Gastroesophageal sphincter (tissue), 3 donors: ENCODE measurements around the gene KIAA0586.

Experiments used
- CTCF ChIP-seq, 4 experiments: fragments of 200-600 bp in 2 of 4; fragments of 450-650 bp in 2 of 4; sonication (generic) in 1 of 4; IDR thresholded peaks; one replicate each; pipeline ENCODE4 v1.5.1; 2017 to 2019; ENCODE audit warnings: antibody characterized with exemption in 4 of 4, mild to moderate bottlenecking in 2 of 4, moderate library complexity in 2 of 4
- EP300 ChIP-seq: sonication (generic); formaldehyde crosslinking; IDR thresholded peaks from one replicate; pipeline ENCODE4 v1.6.1; 2017; ENCODE audit warnings: antibody characterized with exemption, mild to moderate bottlenecking
- POLR2A ChIP-seq, 2 donors: fragments of 450-650 bp; IDR thresholded peaks; one replicate each; pipeline ENCODE4 v1.6.1; 2017; ENCODE audit warnings: antibody characterized with exemption in 2 of 2, mild to moderate bottlenecking in 2 of 2, moderate library complexity in 1 of 2
- POLR2AphosphoS5 ChIP-seq: sonication (generic); formaldehyde crosslinking; IDR thresholded peaks from one replicate; pipeline ENCODE4 v1.6.1; 2017; ENCODE audit warnings: antibody characterized with exemption

GRCh38 chr14:58517592-58517991 lies 90.1 kb downstream of the KIAA0586 start:
- TF ChIP-seq CTCF (IDR thresholded peaks at IDR 0.05) = no peak
- TF ChIP-seq POLR2A (IDR thresholded peaks at IDR 0.05) = no peak
- no peak for TF ChIP-seq POLR2AphosphoS5
- TF ChIP-seq EP300 = no peak
